ENCODE data around the gene TAT.
"Not testable (repeated sequence)": the region's sequence is repeated elsewhere in the genome, so short reads cannot be mapped to it uniquely, and the experiment has no call there.

TAT gene

DNA sequence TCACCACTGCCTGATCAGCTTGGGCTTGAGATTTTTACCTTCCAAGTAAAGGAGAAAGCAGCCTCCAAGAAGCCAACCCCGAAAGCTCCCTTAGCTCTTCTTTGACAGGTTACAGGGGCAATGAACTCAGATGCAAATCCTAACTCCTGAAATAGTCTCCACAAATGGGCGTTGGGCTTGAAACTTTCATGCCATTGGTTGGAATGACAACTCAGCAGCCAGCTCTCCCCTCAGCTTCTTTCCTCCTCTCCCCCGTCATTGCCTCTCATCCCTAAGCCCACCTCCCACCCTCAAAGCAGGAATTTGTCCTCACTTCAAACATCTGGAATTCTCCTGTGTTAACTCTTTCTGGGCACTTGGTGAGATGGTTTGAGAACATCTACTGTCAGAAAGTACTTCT lies at the start of gene TAT:
TAT (minus strand) TSS at position 122 of the 400 bp plus-strand sequence. CDS start 677 bp downstream, outside the sequence.
- no peak within 1 kb of the TSS for H3K4me3 Mint-ChIP-seq
- no peak for DNase-seq (ENCODE audit: low spot score)
- H3K27ac Mint-ChIP-seq: no peak within 1 kb of the TSS
- no peaks in the 10 kb centered on the region for H3K36me3 Mint-ChIP-seq (ENCODE audit: low read depth)
- peaks cover 26% of the 10 kb centered on the region for H3K27me3 Mint-ChIP-seq (ENCODE audit: low read depth)
- no peaks in the 10 kb centered on the region for H3K9me3 Mint-ChIP-seq
- H3K4me1 Mint-ChIP-seq (ENCODE audit: low read depth): no peaks in the 10 kb centered on the region

DNA sequence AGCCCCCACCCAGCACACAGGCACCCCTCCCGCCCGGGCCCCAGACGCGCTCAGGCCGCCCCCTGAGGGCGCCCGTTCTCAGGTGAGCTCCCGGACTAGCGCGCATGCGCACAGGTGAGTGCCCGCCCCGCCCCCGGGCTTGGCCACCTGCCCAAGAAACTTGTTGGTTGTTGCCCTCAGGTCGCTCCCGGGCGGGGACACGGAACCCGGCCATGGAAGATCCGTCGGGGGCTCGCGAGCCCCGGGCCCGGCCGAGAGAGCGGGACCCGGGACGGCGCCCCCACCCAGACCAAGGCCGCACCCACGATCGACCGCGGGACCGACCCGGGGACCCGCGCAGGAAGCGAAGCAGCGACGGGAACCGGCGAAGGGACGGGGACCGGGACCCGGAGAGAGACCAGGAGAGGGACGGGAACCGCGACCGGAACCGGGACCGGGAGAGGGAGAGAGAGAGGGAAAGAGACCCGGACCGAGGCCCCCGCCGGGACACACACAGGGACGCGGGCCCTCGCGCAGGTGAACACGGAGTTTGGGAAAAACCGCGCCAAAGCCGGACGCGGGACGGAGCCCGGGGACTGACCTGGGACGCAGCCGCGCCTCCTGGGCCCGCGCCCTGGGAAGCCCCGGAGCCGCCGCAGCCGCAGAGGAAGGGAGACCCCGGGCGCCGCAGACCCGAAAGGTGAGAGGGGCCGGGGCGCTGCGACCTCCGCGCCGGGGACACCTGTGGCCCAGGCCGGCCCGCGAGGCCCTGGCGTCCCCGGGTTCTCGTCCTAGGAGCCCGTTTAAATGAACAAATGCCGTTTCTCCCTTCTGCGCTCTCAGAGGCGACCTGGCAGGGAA lies 49.3 kb upstream of the TAT start, which contains the start of gene MARVELD3:
MARVELD3 (plus strand) TSS at position 167 of the 840 bp plus-strand sequence; CDS start at position 213, 46 bp downstream.
- no peak within 1 kb of the TSS for H3K27ac Mint-ChIP-seq
- DNase-seq (ENCODE audit: low spot score): no peak
- peaks cover 25% of the 10 kb centered on the region for H3K27me3 Mint-ChIP-seq (ENCODE audit: low read depth)
- no peaks in the 10 kb centered on the region for H3K36me3 Mint-ChIP-seq (ENCODE audit: low read depth)
- peaks cover 9% of the 10 kb centered on the region for H3K4me1 Mint-ChIP-seq (ENCODE audit: low read depth)
- no peaks in the 10 kb centered on the region for H3K9me3 Mint-ChIP-seq
- H3K4me3 Mint-ChIP-seq: peak within 1 kb of the TSS; percentile 35

DNA sequence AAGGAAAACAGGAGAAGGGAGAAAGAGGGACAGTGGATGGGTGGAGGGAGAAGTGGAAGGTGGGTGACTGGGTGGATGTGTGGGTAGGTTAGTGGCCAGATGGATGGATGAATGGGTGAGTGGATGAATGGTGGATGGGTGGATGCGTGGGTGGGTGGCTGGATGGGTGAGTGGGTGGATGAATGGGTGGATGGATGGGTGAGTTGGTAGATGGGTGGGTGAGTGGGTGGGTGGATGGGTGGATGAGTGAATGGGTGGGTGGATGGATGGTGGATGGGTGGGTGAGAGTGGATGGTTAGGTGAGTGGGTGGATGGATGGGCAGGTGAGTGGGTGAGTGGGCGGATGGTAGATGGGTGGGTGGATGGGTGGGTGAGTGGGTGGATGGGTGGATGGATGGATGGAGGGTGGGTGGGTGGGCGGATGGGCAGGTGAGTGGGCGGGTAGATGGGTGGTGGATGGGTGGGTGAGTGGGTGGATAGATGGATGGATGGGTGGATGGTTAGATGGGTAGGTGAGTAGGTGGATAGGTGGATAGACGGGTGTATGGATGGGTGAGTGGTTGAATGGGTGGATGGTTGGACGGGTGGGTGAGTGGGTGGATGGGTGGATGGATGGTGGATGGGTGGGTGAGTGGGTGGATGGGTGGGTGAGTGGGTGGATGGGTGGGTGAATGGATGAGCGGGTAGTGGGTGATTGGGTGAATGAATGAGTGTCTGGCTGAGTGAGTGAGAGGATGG lies 48.4 kb upstream of the TAT start:
- no peaks in the 10 kb centered on the region for H3K36me3 Mint-ChIP-seq (ENCODE audit: low read depth)
- H3K4me3 Mint-ChIP-seq: no peak overlapping the region
- peaks cover 12% of the 10 kb centered on the region for H3K4me1 Mint-ChIP-seq (ENCODE audit: low read depth)
- no peaks in the 10 kb centered on the region for H3K9me3 Mint-ChIP-seq
- no peak overlapping the region for H3K27ac Mint-ChIP-seq
- DNase-seq (ENCODE audit: low spot score): no peak
- peaks cover 30% of the 10 kb centered on the region for H3K27me3 Mint-ChIP-seq (ENCODE audit: low read depth)

DNA sequence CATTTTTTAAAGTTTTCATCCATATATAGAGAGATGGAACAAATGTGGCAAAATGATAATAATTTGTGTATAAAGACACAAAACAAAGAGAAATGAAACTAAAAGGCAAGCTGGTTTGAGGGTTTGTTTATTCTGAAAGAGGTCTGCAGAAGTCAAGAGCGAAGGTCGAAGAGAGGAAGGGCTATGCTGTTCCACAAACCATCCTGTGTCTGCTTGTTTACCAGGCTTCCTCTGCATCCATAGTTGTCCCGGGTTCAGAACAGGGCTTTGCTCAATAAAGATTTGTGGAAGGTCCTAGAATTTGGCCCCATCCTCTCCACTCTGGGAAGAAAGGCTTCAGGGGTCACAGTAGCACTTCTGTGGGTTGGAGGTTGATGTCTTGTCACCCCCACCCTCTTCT lies 46.7 kb upstream of the TAT start:
- no peak overlapping the region for H3K4me3 Mint-ChIP-seq
- H3K9me3 Mint-ChIP-seq: no peaks in the 10 kb centered on the region
- H3K4me1 Mint-ChIP-seq (ENCODE audit: low read depth): peaks cover 12% of the 10 kb centered on the region
- no peak for DNase-seq (ENCODE audit: low spot score)
- H3K36me3 Mint-ChIP-seq (ENCODE audit: low read depth): no peaks in the 10 kb centered on the region
- no peak overlapping the region for H3K27ac Mint-ChIP-seq
- peaks cover 28% of the 10 kb centered on the region for H3K27me3 Mint-ChIP-seq (ENCODE audit: low read depth)

DNA sequence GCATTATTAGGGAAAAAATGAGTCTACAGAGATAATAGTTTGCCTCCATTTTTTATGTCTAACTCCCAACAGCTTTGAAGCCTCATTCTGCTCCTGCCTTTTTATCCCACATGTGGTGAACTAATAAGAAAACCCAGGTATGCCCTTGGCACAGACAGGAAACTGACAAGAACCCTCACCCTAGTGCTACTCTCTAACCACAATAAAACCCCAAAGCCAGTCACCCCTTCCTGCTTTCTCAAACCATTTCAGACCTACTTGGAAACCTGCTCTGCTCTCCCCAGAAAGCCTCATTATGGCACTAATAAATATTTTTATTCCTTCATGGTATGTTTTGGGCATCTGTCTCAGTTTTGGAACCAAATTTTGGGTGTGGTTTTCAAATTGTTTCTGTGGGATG lies 45.2 kb upstream of the TAT start:
- DNase-seq (ENCODE audit: low spot score): no peak
- Mint-ChIP-seq H3K27me3 (ENCODE audit: low read depth) (peaks cover 17% of the 10 kb centered on the region), H3K4me1 (ENCODE audit: low read depth) (peaks cover 12% of the 10 kb centered on the region), H3K36me3 (ENCODE audit: low read depth) (no peaks in the 10 kb centered on the region), H3K9me3 (no peaks in the 10 kb centered on the region), H3K4me3 (peak overlapping the region; percentile 7), H3K27ac (no peak overlapping the region)

DNA sequence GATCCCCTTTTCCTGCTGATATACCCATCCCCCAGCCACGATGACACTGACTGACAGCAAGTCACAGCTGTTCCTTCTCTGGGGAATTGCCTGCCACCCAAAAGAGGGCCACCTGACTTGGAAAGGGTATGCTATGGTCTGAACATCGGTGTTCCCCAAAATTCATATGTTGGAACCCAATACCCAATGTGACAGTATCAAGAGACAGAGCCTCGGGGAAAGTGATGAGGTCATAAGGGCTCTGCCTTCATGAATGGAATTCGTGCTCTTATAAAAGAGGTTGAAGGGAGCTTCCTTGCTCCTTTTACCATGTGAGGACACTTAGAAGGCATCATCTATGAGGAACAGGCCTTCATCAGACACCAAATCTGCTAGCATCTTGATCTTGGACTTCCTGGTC lies 41.5 kb upstream of the TAT start:
- Mint-ChIP-seq H3K27ac (no peak overlapping the region), H3K4me3 (no peak overlapping the region), H3K36me3 (ENCODE audit: low read depth) (no peaks in the 10 kb centered on the region), H3K4me1 (ENCODE audit: low read depth) (peaks cover 12% of the 10 kb centered on the region), H3K27me3 (ENCODE audit: low read depth) (peaks cover 14% of the 10 kb centered on the region), H3K9me3 (no peaks in the 10 kb centered on the region)
- DNase-seq (ENCODE audit: low spot score): no peak

DNA sequence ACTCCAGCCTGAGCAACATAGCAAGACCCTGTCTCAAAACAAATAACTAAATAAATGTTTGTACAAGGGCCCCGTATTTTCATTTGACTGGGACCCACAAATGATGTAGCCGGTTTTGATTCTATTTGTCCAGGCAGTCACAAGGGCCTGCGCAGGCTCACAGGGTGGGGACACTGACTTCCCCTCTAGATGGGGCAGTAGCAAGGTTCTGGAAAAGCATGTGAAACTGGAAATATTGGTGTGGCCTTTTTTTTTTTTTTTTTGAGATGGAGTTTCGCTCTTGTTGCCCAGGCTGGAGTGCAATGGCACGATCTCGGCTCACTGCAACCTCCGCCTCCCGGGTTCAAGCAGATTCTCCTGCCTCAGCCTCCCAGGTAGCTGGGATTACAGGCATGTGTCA lies 38.1 kb upstream of the TAT start:
- DNase-seq (ENCODE audit: low spot score); H3K4me1 Mint-ChIP-seq (ENCODE audit: low read depth); H3K9me3 Mint-ChIP-seq; H3K4me3 Mint-ChIP-seq; H3K36me3 Mint-ChIP-seq (ENCODE audit: low read depth); H3K27ac Mint-ChIP-seq: not testable (repeated sequence)
- peaks cover 26% of the 10 kb centered on the region for H3K27me3 Mint-ChIP-seq (ENCODE audit: low read depth)

DNA sequence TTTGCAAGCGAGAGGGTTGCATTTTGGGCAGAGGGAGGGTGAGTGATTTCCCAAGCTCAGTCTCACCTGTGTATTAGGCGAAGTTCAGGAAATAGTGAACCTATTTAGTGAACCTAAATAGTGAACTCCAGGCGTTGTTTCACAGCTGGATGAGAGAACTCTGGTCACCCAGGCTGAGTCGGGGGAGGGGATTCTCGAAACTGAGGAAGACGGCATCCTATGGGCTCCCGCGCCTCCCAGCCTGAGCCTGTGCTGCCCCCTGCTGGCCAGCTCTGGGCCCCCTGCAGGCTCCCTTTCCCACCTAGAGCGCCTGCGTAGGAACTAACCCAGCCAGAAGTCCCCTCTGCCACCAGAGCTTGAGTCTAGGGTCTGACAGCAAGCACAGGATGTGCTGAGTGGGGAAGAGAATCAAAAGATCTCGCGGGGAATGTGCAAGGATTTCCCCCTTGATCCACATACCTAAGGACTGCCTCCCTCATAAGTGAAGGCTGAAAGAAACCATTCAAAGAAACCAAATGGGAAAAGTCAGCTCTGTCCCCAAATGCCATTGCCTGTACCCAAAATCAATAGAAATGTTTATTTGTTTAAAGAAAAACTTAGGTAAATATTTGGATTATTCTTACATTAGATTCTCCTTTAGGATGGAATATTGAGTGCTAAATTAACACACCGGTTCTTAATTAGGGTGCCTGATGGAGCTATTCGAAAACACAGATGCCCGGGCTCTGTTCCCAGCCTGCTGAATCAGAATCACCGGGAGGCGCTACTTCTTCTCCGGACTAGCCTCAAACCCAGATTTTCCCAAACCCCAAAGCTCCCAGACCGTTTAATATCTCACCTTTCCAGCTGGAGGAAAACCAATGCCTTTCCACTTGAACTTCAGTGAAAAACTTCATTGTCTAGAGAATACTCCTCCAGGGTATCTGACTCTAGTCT lies 34.3 kb upstream of the TAT start:
- H3K36me3 Mint-ChIP-seq (ENCODE audit: low read depth): no peaks in the 10 kb centered on the region
- no peaks in the 10 kb centered on the region for H3K9me3 Mint-ChIP-seq
- peak; percentile 64 for DNase-seq (ENCODE audit: low spot score)
- H3K27ac Mint-ChIP-seq: no peak overlapping the region
- peak overlapping the region; percentile 24 for H3K4me3 Mint-ChIP-seq
- peaks cover 6% of the 10 kb centered on the region for H3K4me1 Mint-ChIP-seq (ENCODE audit: low read depth)
- H3K27me3 Mint-ChIP-seq (ENCODE audit: low read depth): peaks cover 21% of the 10 kb centered on the region

DNA sequence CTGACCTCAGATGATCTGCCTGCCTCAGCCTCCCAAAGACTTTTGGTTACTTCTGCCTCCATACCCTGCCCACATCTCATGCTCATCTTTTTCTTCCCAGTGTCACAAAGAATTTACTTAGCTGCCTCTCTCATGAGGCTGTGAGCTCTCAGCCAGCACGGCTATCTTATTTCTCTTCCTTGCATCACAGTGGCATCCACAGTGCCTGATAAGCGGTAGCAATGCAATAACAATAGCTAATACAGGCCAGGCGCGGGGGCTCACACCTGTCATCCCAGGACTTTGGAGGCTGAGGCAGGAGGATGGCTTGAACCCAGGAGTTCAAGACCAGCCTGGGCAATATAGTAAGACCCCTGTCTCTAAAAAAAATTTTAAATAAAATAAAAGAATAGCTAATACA lies 33.6 kb upstream of the TAT start:
- Mint-ChIP-seq H3K36me3 (ENCODE audit: low read depth) (no peaks in the 10 kb centered on the region), H3K27me3 (ENCODE audit: low read depth) (peaks cover 21% of the 10 kb centered on the region), H3K4me1 (ENCODE audit: low read depth) (peaks cover 6% of the 10 kb centered on the region), H3K4me3 (no peak overlapping the region), H3K9me3 (no peaks in the 10 kb centered on the region), H3K27ac (no peak overlapping the region)
- no peak for DNase-seq (ENCODE audit: low spot score)

DNA sequence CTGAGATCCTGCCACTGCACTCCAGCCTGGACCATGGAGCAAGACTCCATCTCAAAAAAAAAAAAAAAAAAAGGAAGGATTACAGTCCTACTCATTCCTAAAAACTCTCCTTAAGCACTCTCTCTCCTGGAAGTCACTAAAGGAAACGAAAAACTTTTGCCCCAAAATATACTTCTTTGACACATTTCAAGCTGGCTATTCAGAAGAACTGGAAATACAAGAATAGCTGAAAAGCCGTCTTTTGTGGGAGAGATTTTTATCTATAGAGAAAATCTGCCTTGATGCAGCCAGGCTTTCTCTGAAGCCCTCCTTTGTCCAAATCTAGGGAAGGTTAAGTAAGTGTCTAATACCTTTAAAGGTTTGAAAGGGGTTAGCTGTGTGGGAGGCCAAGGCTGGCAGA lies 32.2 kb upstream of the TAT start:
- no peak for DNase-seq (ENCODE audit: low spot score)
- Mint-ChIP-seq H3K36me3 (ENCODE audit: low read depth) (no peaks in the 10 kb centered on the region), H3K9me3 (no peaks in the 10 kb centered on the region), H3K4me3 (no peak overlapping the region), H3K27ac (no peak overlapping the region), H3K27me3 (ENCODE audit: low read depth) (peaks cover 19% of the 10 kb centered on the region), H3K4me1 (ENCODE audit: low read depth) (peaks cover 6% of the 10 kb centered on the region)

DNA sequence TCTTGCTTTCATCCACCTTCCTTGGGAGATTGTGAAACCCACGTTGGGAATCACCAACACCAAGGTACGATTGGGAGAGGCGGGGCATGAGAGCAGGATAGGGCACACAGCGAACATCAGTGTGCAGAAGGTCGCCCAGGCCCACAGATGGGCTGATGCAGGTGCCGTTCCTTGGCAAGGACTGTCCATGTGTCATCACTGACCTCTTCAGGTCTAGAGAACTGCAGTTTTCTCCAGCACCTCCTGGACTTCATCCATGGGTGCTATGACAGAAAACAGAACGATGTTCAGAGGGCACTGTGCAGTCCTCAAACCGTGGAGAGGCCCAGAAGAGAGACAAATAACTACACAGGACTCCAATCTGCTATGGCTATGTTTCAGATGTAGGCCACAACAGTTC lies 23.9 kb upstream of the TAT start:
- no peak overlapping the region for H3K27ac Mint-ChIP-seq
- no peaks in the 10 kb centered on the region for H3K36me3 Mint-ChIP-seq (ENCODE audit: low read depth)
- DNase-seq (ENCODE audit: low spot score): no peak
- H3K9me3 Mint-ChIP-seq: no peaks in the 10 kb centered on the region
- no peaks in the 10 kb centered on the region for H3K4me1 Mint-ChIP-seq (ENCODE audit: low read depth)
- H3K4me3 Mint-ChIP-seq: no peak overlapping the region
- H3K27me3 Mint-ChIP-seq (ENCODE audit: low read depth): peaks cover 7% of the 10 kb centered on the region

DNA sequence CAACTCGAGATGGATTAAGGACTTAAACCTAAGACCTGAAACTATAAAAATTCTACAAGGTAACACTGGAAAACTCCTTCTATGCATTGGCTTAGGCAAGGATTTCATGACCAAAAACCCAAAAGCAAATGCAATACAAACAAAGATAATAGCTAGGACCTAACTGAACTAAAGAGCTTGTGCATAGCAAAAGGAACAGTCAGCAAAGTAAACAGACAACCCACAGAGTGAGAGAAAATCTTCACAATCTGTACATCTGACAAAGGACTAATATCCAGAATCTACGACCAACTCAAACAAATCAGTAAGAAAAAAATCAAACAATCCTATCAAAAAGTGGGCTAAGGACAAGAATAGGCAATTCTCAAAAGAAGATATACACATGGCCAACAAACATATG lies 21.5 kb upstream of the TAT start:
- not testable (repeated sequence) for DNase-seq (ENCODE audit: low spot score); H3K4me1 Mint-ChIP-seq (ENCODE audit: low read depth); H3K4me3 Mint-ChIP-seq; H3K36me3 Mint-ChIP-seq (ENCODE audit: low read depth); H3K9me3 Mint-ChIP-seq; H3K27ac Mint-ChIP-seq; H3K27me3 Mint-ChIP-seq (ENCODE audit: low read depth)

DNA sequence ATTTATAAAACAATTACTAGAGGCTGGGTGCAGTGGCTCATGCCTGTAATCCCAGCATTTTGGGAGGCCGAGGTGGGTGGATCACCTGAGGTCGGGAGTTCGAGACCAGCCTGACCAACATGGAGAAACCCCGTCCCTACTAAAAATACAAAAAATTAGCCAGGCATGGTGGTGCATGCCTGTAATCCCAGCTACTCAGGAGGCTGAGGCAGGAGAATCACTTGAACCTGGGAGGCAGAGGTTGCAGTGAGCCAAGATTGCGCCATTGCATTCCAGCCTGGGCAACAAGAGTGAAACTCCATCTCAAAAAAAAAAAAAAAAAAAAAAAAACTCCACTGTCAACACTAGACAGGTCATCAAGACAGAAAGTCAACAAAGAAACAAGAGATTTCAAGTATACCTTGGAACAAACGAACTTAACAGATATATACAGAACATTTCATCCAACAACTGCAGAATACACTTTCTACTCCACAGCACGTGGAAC lies 18.5 kb upstream of the TAT start:
- DNase-seq (ENCODE audit: low spot score); H3K4me3 Mint-ChIP-seq; H3K36me3 Mint-ChIP-seq (ENCODE audit: low read depth); H3K4me1 Mint-ChIP-seq (ENCODE audit: low read depth); H3K9me3 Mint-ChIP-seq; H3K27ac Mint-ChIP-seq; H3K27me3 Mint-ChIP-seq (ENCODE audit: low read depth): not testable (repeated sequence)

Data from T-helper 2 cell treated with Interferon-gamma antibody and Interleukin-4, amounts not matched to agents 5 μg/mL and 100 μg/mL, for 36 hours (primary cell).